Keratinocyte (primary cell): ENCODE measurements around the gene ATL2. TPM values are rescaled to one million over a fixed set of nuclear protein-coding genes. Genes with fewer than 3 reads are reported as not detected.

Experiments
- DNase-seq: peaks from one replicate; pipeline ENCODE4 v3.0.0-alpha.2; 2011; ENCODE audit warnings: low read depth, missing footprints, low spot score
- FAIRE-seq: peaks from 2 replicates; lab custom pipeline; 2011; peaks lifted over from hg19 to GRCh38; lab: Jason Lieb, UNC
- H2AFZ ChIP-seq: 2 replicates; pipeline ENCODE4 v1.6.0; 2012; ENCODE audit warnings: low read length, control low read depth, inconsistent platforms; ENCODE audit not compliant: control insufficient read depth
- H3K27ac ChIP-seq: 2 replicates; pipeline ENCODE4 v1.5.1; 2011; ENCODE audit warnings: low read length; ENCODE audit not compliant: control insufficient read depth, insufficient read depth
- H3K27me3 ChIP-seq: 3 replicates; pipeline ENCODE4 v1.6.0; 2011; ENCODE audit warnings: low read length; ENCODE audit not compliant: control insufficient read depth, insufficient read depth; ENCODE audit errors: extremely low read depth
- H3K36me3 ChIP-seq, 2 experiments: 2 replicates in 1 of 2; 3 replicates in 1 of 2; pipeline ENCODE4 v1.5.1; 2011; ENCODE audit warnings: low read length in 2 of 2, mild to moderate bottlenecking in 1 of 2; ENCODE audit not compliant: control insufficient read depth in 2 of 2, insufficient read depth in 2 of 2; ENCODE audit errors: extremely low read depth in 1 of 2
- H3K4me1 ChIP-seq: 3 replicates; pipeline ENCODE4 v1.5.1; 2011; ENCODE audit warnings: low read length; ENCODE audit not compliant: control insufficient read depth, insufficient read depth; ENCODE audit errors: extremely low read depth
- H3K4me2 ChIP-seq: 3 replicates; pipeline ENCODE4 v1.6.0; 2011; ENCODE audit warnings: low read depth, low read length; ENCODE audit not compliant: control insufficient read depth, insufficient read depth; ENCODE audit errors: extremely low read depth
- H3K4me3 ChIP-seq, 3 experiments: fragments of 200-600 bp in 1 of 3; sonication (generic) in 1 of 3; 2 replicates in 2 of 3; 3 replicates in 1 of 3; pipeline ENCODE4 v1.5.1; 2011 to 2016; ENCODE audit warnings: low read length in 3 of 3, mild to moderate bottlenecking in 3 of 3, control low read depth in 2 of 3, inconsistent platforms in 1 of 3, low read depth in 1 of 3, mixed read lengths in 1 of 3, mixed run types in 1 of 3, moderate library complexity in 1 of 3; ENCODE audit not compliant: control insufficient read depth in 2 of 3, insufficient read depth in 2 of 3; ENCODE audit errors: extremely low read depth in 1 of 3
- H3K79me2 ChIP-seq: 2 replicates; pipeline ENCODE4 v1.6.0; 2012; ENCODE audit warnings: low read length; ENCODE audit not compliant: control insufficient read depth, insufficient read depth
- H3K9ac ChIP-seq: 3 replicates; pipeline ENCODE4 v1.6.0; 2011; ENCODE audit warnings: low read length; ENCODE audit not compliant: control insufficient read depth, insufficient read depth; ENCODE audit errors: extremely low read depth
- H3K9me1 ChIP-seq: 3 replicates; pipeline ENCODE4 v1.6.0; 2011; ENCODE audit warnings: low read length; ENCODE audit not compliant: control insufficient read depth, insufficient read depth; ENCODE audit errors: extremely low read depth
- H3K9me3 ChIP-seq: 2 replicates; pipeline ENCODE4 v1.5.1; 2012; ENCODE audit warnings: low read depth, low read length; ENCODE audit not compliant: control insufficient read depth
- H4K20me1 ChIP-seq: 3 replicates; pipeline ENCODE4 v1.6.0; 2011; ENCODE audit warnings: low read length; ENCODE audit not compliant: control insufficient read depth, insufficient read depth; ENCODE audit errors: extremely low read depth
- CTCF ChIP-seq, 3 experiments: IDR thresholded peaks in 1 of 3; conservative IDR thresholded peaks in 1 of 3; optimal IDR thresholded peaks in 1 of 3; 2 replicates in 2 of 3; 3 replicates in 1 of 3; pipeline versions ENCODE3 to v1.5.1; 2011; ENCODE audit warnings: low read length in 3 of 3, mild to moderate bottlenecking in 3 of 3, moderate library complexity in 2 of 3, control low read depth in 1 of 3, inconsistent platforms in 1 of 3; ENCODE audit not compliant: insufficient read depth in 2 of 3; ENCODE audit errors: extremely low read depth in 1 of 3
- EZH2 ChIP-seq: IDR thresholded peaks from one replicate; pipeline ENCODE4 v1.6.1; 2012; ENCODE audit warnings: inconsistent platforms, mild to moderate bottlenecking, low read length, moderate library complexity
- dilution Hi-C: fragments of 300-500 bp; cut with MboI; formaldehyde crosslinking; loops from one replicate; pipeline ENCODE4 v1.7.0; 2020; ENCODE audit warnings: low sequenced_read_pairs; ENCODE audit not compliant: extremely low pct_ligation_motif_present
- polyA plus RNA-seq, 5 experiments: library from polyadenylated mRNA; depleted of rRNA in 3 of 5; stranded (reverse) in 3 of 5; stranded (forward) in 1 of 5; unstranded in 1 of 5; fragments of >200 nt; gene quantifications; 1 replicate in 1 of 5; 2 replicates in 3 of 5; 3 replicates in 1 of 5; pipeline versions ENCODE4 v1.2.1 to v1.2.3, GENCODE V29; 2011 to 2012; ENCODE audit warnings: missing spikeins in 2 of 5, low read depth in 1 of 5, low replicate concordance in 1 of 5

The ATL2 gene
- polyA plus RNA-seq, 1 donor (not counting 4 experiments of a cell fraction or from before 2014, with no cell fraction given) = 83.2 TPM

DNA sequence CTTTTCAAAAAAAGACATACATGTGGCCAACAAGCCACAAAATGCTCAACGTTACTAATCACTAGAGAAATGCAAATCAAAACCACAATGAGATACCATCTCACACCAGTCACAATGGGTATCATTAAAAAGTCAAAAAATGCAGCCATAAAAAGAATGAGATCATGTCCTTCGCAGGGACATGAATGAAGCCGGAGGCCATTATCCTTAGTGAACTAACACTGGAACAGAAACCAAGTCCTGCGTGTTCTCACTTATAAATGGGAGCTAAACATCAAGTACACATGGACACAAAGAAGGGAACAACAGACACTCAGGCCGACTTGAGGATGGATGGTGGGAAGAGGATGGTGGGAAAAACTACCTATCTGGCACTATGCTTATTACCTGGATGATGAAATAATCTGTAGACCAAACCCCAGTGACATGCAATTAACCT, 17.8 kb upstream of the ATL2 start:
- peak; percentile 89 for FAIRE-seq
- dilution Hi-C loops = no loop called here

GRCh38 chr2:38394041-38394440, 17.0 kb upstream of the ATL2 start:
- Histone ChIP-seq H2AFZ (peak overlapping the region; percentile 29), H3K4me2 (peak overlapping the region; percentile 39), H3K4me3 (no peak overlapping the region), H3K9me3 (no peaks in the 10 kb centered on the region), H3K9me1 (no peaks in the 10 kb centered on the region), H3K4me1 (peaks cover 37% of the 10 kb centered on the region), H3K27ac (peak overlapping the region; percentile 38), H3K27me3 (no peaks in the 10 kb centered on the region), H3K9ac (no peak overlapping the region), H3K79me2 (no peaks in the 10 kb centered on the region), H4K20me1 (no peaks in the 10 kb centered on the region), H3K36me3 (no peaks in the 10 kb centered on the region)
- no peak for DNase-seq
- no peak for FAIRE-seq
- dilution Hi-C loops = no loop called here
- no peak for TF ChIP-seq CTCF (optimal IDR thresholded peaks at IDR 0.05 in 1 of 3, IDR thresholded peaks at IDR 0.05 in 1 of 3, conservative IDR thresholded peaks at IDR 0.05 in 1 of 3; ENCODE audit: extremely low read depth in 1 of 3, insufficient read depth in 2 of 3, low read length in 3 of 3)
- TF ChIP-seq EZH2 = no peak

More for the DNA sequence above, 17.8 kb upstream of the ATL2 start:
- Histone ChIP-seq H3K4me1 (peaks cover 40% of the 10 kb centered on the region), H3K36me3 (no peaks in the 10 kb centered on the region), H3K79me2 (no peaks in the 10 kb centered on the region), H3K9me3 (no peaks in the 10 kb centered on the region), H3K27me3 (no peaks in the 10 kb centered on the region), H3K9me1 (no peaks in the 10 kb centered on the region), H3K4me3 (no peak overlapping the region), H4K20me1 (no peaks in the 10 kb centered on the region), H3K9ac (peak overlapping the region; percentile 51), H2AFZ (peak overlapping the region; percentile 2), H3K4me2 (peak overlapping the region; percentile 39), H3K27ac (peak overlapping the region; percentile 71)
- TF ChIP-seq EZH2 = no peak
- no peak for TF ChIP-seq CTCF (optimal IDR thresholded peaks at IDR 0.05 in 1 of 3, IDR thresholded peaks at IDR 0.05 in 1 of 3, conservative IDR thresholded peaks at IDR 0.05 in 1 of 3; ENCODE audit: extremely low read depth in 1 of 3, insufficient read depth in 2 of 3, low read length in 3 of 3)
- peak; percentile 89 for DNase-seq
